ENCODE measurements around the gene CCDC91.
"Not testable (repeated sequence)": the region's sequence is repeated elsewhere in the genome, so short reads cannot be mapped to it uniquely, and the experiment has no call there.

CCDC91 gene

GRCh38 chr12:28186500-28186899 lies 3.8 kb upstream of the CCDC91 start:
- DNase-seq = no peak

GRCh38 chr12:28189784-28190320 lies 404 bp upstream of the CCDC91 start:
- DNase-seq = no peak

- DNase-seq = peak; percentile 37
Observed at GRCh38 chr12:28191051-28192048, 1.1 kb downstream of the CCDC91 start.

GRCh38 chr12:28192125-28192524 lies 1.9 kb downstream of the CCDC91 start:
- no peak for DNase-seq

GRCh38 chr12:28194621-28195020 lies 4.4 kb downstream of the CCDC91 start:
- not testable (repeated sequence) for DNase-seq

GRCh38 chr12:28201136-28201535 lies 10.9 kb downstream of the CCDC91 start:
- not testable (repeated sequence) for DNase-seq

GRCh38 chr12:28202374-28203130 lies 12.3 kb downstream of the CCDC91 start:
- no peak for DNase-seq

- peak; percentile 4 for DNase-seq
Observed at GRCh38 chr12:28209782-28210181, 19.5 kb downstream of the CCDC91 start.

- no peak for DNase-seq
Observed at GRCh38 chr12:28212182-28212581, 21.9 kb downstream of the CCDC91 start.

- no peak for DNase-seq
Observed at GRCh38 chr12:28215021-28215420, 24.8 kb downstream of the CCDC91 start.

- no peak for DNase-seq
Observed at GRCh38 chr12:28216016-28216415, 25.8 kb downstream of the CCDC91 start.

- DNase-seq = no peak
Observed at GRCh38 chr12:28217805-28218204, 27.5 kb downstream of the CCDC91 start.

GRCh38 chr12:28218875-28219274 lies 28.6 kb downstream of the CCDC91 start:
- DNase-seq = no peak

GRCh38 chr12:28219827-28220226 lies 29.6 kb downstream of the CCDC91 start:
- no peak for DNase-seq

GRCh38 chr12:28222081-28222700 lies 31.9 kb downstream of the CCDC91 start:
- no peak for DNase-seq

GRCh38 chr12:28223025-28223554 lies 32.8 kb downstream of the CCDC91 start:
- DNase-seq = no peak

GRCh38 chr12:28223858-28224257 lies 33.6 kb downstream of the CCDC91 start:
- no peak for DNase-seq

- no peak for DNase-seq
Observed at GRCh38 chr12:28226705-28227104, 36.4 kb downstream of the CCDC91 start.

GRCh38 chr12:28227251-28227650 lies 37.0 kb downstream of the CCDC91 start:
- no peak for DNase-seq

- DNase-seq = no peak
Observed at GRCh38 chr12:28231248-28231647, 41.0 kb downstream of the CCDC91 start.

GRCh38 chr12:28232211-28232928 lies 42.1 kb downstream of the CCDC91 start:
- no peak for DNase-seq

- DNase-seq = no peak
Observed at GRCh38 chr12:28234444-28234843, 44.2 kb downstream of the CCDC91 start.

All from fibroblast of skin of abdomen (primary cell).